DMS79 treated with DMSO at 0.1 percent for 48 hours (cell line): ENCODE data around the gene ATP8B2.
"Not testable (repeated sequence)": the region's sequence is repeated elsewhere in the genome, so short reads cannot be mapped to it uniquely, and the experiment has no call there.

Experiments used
- DNase-seq: peaks from one replicate; lab custom pipeline; 2025; lab: John Stamatoyannopoulos, UW

The ATP8B2 gene

DNA sequence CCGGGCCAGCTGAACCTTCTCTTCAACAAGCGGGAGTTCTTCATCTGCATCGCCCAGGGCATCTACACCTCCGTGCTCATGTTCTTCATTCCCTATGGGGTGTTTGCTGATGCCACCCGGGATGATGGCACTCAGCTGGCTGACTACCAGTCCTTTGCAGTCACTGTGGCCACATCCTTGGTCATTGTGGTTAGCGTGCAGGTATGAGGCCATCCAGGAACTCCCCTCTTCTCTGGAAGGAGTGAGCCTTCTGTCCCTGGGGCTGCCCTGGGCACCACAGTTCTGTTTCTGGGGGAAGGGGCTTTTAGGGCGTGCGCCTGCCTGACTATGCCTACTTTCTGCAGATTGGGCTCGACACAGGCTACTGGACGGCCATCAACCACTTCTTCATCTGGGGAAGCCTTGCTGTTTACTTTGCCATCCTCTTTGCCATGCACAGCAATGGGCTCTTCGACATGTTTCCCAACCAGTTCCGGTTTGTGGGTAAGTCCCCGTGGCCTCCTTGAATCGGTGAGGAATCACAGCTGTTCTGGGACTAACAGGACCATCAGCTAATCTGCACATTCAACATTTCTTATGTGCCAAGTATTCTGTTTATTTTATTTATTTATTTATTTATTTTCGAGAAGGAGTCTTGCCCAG, 21.1 kb downstream of the ATP8B2 start:
- DNase-seq = no peak

DNA sequence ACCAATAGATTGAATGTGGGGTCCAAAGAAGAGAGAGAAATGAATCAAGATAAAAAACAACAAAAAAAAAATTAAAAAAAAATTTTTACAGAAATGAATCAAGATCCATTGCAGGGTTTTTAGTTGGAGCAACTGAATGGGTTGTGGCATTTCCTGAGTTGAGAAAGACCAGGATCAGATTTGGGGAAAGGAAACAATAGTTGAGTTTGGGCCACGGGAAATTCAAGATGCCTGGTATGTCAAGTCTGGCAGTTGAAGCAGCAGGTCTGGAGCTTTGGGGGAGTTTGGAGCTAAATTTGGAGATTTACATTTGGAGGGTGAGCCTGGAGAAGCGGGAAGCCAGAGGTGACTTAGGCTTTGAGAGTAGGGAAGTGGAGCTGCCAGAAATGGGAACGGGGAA, 22.6 kb downstream of the ATP8B2 start:
- no peak for DNase-seq

DNA sequence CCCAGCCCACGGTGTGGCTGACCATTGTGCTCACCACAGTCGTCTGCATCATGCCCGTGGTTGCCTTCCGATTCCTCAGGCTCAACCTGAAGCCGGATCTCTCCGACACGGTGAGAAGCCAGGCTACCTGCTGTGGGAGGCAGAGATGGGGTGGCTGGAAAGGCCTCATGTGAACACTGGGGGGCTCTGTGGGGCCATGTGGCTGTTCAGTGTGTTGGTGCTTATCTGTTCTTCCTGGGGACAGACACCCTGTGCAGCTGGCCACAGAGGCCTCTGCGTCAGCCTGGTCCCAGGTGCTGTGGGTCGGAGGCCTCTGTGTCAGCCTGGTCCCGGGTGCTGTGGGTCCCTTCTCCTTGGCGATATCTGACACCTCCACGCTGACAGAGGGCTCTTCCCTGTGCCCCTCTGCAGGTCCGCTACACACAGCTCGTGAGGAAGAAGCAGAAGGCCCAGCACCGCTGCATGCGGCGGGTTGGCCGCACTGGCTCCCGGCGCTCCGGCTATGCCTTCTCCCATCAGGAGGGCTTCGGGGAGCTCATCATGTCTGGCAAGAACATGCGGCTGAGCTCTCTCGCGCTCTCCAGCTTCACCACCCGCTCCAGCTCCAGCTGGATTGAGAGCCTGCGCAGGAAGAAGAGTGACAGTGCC, 23.2 kb downstream of the ATP8B2 start:
- DNase-seq = no peak

DNA sequence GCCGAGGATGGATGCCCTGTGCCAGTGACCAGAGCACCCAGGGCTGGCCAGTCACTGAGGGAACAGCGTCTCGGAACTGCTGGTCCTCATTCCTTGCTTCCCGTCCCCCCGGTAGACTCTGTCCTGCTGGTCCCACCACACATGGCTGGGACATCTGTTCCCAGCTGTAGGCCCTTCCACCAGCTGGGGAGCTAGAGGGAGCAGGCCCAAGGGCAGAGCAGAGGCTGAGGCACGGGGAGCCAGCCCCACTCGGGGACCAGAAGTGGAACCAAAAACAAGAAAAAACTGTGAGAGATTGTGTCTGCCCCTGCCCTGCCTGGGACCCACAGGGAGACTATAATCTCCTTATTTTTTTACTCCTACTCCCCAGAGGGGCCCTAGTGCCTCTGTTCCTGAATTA, 23.8 kb downstream of the ATP8B2 start:
- DNase-seq = no peak

DNA sequence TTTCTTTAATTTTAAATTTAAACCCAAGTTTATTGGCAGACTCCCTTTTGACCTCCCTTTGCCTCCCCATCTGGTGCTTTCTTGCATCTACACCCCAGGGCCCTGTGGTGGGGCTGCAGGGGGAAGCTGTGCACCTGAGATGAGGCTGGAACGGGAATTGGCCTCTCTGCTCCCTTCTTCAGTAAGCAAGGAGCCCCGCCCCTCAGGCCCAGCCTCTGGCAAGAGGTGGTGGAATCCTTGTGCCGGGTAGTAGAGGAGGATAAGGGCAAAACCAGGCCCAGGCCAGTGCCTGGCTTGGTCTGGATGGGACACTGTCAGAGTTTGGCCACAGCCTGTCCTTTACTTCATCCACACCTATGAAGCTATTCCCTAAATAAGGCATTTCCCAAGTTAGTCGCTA, 25.1 kb downstream of the ATP8B2 start:
- DNase-seq = no peak

DNA sequence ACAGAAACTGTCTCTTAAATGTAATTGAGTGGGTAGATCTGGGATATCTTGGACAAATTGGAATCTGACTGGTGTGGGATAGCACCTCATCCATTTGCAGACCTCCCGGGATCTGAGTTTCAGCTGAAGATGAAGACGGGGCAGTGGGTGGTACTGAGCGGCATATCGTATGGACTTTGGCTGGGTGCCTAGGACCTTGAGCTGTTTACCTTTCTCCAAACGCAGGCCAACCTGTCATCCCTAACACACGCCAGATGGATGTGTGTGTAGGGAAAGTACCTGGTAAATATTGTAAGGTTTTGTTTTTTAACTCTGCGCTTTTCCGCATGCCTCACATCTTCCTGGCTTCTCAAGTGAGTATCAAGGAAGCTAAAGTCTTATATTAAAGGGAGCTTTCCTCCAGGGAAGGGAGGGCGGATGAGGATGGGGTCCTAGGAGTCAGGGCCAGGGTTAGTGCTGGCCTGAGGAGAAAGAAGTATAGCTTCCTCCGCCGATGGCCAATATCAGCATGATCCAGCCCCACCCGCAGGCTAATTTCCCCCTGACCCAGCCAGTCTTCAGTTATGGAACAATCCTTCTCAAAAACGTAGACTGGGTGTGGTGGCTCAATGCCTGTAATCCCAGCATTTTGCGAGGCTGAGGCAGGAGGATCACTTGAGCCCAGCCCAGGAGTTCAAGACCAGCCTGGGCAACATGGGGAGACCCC, 26.2 kb downstream of the ATP8B2 start:
- DNase-seq = no peak

DNA sequence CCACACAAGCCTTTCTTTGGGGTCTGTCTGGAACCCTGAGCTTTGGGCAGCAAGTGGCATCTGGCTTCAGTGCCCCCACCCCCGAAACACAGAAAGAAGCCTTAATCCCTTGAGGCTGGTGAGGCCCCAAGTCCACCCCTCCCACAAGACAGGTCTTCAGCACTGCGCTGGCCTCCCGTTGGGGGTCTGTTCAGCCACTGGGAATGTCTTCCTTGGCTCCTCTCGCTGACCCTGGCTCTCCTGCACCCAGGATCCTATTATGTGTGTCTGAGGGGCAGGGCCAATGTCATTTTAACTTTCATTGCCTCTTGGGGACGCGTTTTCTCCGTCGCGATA, 26.9 kb downstream of the ATP8B2 start:
- DNase-seq = no peak

DNA sequence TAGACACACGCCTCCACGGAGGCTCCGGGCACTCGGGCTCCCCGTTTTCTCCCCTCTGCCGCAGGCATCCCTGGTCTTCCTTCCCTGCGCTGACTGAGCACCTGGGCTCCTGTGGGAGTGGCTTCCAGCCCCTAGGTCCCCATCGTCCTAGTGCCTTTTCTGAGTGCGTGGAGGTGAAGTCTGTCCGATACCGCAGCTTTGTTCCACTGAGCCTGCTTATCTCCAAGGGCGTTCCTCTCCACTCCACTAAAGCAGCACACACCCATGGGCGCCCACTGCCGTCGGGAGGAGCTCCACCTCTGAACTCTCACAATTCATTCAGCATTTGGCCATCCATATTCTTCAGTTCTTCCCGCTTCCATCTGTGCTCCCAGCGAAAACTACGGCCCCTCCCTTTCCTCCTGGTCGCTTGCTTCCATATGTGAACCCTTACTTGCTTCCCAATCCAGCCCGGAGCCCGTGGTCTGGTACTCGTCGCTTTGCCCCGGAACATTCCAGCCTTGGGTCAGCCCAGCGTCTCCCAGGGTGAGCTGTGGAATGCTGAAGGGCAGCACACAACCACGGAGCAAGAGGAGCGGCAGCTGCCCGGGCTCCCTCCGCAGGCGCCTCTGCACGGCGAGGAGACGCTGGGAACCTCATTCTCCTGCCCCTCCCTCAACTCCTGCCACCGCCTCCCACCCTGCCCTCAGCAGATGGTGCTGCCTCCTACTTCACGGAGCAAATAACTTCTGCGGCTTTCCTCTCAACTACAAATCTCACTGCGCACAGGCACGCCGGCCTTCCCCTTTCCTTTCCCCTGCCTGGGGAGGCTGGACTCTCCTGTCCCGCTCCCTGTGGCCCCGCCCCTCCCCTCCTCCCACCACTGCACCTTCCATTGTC, 27.5 kb downstream of the ATP8B2 start:
- DNase-seq = peak; percentile 69

DNA sequence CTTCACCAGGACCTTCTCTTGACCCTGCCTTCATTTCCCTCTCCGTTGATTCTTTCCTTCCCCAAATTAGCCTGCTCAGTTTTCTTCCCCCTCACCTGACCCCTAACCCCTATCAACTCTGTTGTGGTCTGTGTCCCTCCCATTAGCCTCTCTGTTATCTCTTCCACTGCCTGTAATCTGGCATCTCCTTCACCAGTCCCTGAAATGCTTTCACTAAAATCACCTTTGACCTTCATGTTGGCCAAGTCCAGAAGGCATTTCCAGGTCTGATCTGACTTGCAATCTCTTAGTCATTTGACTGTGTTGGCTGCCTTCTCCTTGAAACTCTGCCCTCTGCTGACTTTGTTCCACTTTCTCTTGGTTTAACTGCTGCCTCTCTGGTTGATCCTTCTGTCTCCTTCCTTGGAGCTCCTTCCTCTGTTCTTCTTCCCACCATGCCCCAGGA, 28.2 kb downstream of the ATP8B2 start:
- no peak for DNase-seq

DNA sequence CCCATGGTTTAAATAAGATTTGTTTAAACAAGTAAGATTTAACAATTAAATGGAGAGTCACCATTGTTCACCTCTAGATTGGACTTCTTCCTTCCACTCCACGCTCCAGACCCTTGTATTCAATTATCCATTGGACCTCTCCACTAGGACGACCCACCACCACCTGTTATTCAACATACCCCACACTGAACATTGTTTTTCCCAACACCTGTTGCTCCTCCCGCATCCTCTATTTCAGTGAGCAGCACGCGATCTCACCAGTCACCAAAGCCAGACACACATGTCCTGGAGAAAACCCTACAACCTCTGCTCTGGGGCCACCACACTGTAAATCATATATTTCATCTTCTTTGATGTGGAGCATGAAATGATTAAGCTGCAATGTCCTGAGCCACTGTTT, 28.6 kb downstream of the ATP8B2 start:
- no peak for DNase-seq

DNA sequence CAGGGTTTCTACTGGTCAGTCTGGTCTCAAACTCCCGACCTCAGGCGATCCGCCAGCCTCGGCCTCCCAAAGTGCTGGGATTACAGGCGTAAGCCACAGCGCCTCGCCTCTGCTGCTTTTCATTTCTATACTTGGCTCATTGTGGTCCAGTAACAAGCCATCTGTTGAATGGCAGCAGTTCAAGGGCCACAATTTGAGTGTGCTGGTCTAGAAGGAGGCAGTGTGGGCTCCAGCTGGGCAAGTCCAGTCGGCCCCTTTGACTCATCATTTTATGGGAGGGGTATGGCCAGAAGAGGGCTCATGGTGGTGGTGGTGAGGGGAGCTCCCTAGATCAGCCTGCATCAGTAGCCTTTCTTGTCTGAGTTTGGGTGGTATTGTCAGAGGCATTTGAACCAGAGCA, 33.2 kb downstream of the ATP8B2 start:
- DNase-seq = no peak

DNA sequence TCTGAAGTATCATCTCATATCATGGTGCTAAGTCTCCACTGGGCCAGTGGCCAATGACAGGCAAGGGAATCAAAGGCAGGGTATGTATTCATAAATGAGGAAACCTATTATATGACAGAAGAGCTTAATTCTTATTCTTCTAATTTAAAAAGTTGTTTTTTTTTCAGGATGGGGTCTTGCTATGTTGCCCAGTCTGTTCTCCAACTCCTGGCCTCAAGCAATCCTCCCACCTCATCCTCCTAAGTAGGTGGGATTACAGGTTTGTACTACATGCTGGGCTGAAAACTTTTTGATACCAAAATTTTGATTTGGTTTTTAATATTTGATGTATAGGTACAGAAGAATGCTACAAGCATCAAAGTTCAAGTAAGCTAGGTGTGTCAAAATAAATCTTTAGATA, 35.0 kb downstream of the ATP8B2 start:
- no peak for DNase-seq

DNA sequence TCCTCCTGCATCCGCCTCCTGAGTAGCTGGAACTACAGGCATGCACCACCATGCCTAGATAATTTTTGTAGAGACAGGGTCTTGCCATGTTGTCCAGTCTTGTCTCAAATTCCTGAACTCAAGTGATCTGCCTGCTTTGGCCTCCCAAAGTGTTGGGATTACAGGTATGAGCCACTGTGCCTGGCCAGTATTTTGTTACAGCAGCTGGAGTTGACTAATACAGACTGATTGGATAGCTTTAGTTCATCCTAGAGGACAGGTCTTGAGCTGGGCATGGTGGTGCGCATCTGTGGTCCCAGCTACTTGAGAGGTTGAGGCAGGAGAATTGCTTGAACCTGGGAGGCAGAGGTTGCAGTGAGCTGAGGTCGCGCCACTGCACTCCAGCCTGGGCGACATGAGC, 35.6 kb downstream of the ATP8B2 start:
- not testable (repeated sequence) for DNase-seq

DNA sequence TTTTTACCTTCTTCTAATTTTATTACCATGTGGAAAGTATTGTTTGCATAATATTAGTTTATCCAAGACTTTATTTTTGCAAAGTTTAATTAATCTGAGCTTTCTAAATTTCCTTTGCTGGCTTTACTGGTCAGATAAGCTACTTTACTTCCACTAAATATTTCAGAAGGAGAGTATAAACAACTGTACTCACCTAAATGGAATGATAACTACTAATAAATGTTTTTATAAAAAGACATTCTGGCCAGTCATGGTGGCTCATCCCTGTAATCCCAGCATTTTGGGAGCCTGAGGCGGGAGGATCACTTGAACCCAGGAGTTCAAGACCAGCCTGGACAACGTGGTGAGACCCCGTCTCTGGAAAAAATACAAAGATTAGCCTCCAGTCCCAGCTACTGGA, 36.0 kb downstream of the ATP8B2 start:
- no peak for DNase-seq

DNA sequence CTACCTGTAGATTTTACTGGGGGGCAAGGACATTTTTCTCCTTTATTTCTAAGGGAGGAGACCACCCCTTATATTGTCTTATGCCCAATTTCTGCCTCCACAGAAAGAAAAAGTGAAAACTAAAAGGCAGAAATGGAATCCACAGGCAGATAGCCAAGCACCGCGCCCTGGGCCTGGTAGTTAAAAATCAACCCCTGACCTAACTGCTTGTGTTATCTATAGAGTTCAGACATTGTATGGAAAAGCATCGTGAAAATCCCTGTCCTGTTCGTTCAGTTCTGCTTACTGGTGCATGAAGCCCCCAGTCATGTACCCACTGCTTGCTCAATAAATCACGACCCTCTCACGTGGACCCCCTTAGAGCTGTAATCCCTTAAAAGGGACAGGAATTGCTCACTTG, 46.1 kb downstream of the ATP8B2 start:
- no peak for DNase-seq

DNA sequence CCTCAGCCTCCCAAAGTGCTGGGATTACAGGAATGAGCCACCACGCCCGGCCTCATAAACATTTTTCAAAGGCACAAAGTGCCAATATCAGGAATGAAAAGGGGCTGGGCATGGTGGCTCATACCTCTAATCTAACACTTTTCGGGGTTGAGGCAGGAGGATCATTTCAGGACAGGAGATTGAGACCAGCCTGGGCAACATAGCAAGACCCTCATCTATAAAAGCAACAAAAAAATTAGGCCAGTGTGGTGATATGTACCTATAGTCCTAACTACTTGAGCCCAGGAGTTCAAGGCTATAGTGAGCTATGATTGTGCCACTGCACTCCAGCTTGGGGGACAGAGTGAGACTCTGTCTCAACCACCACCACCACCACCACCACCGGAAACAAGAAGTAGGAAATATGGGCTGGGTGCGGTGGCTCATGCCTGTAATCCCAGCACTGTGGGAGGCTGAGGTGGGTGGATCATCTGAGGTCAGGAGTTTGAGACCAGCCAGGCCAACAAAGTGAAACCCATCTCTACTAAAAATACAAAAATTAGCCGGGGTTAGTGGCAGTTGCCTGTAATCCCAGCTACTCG, 48.5 kb downstream of the ATP8B2 start:
- DNase-seq = not testable (repeated sequence)

DNA sequence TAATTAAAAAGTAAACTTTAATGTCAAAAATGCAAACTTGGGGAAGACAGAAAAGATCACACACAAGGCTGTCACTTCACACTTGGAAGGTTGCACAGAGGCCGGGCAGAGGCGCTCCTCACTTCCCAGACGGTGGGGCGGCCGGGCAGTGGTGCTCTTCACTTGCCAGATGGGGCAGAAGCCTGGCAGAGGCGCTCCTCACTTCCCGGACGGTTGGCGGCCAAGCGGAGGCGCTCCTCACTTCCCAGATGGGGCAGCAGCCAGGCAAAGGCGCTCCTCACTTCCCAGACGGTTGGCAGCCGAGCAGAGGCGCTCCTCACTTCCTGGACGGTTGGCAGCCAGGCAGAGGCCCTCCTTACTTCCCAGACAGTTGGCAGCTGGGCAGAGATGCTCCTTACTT, 54.0 kb downstream of the ATP8B2 start:
- no peak for DNase-seq

DNA sequence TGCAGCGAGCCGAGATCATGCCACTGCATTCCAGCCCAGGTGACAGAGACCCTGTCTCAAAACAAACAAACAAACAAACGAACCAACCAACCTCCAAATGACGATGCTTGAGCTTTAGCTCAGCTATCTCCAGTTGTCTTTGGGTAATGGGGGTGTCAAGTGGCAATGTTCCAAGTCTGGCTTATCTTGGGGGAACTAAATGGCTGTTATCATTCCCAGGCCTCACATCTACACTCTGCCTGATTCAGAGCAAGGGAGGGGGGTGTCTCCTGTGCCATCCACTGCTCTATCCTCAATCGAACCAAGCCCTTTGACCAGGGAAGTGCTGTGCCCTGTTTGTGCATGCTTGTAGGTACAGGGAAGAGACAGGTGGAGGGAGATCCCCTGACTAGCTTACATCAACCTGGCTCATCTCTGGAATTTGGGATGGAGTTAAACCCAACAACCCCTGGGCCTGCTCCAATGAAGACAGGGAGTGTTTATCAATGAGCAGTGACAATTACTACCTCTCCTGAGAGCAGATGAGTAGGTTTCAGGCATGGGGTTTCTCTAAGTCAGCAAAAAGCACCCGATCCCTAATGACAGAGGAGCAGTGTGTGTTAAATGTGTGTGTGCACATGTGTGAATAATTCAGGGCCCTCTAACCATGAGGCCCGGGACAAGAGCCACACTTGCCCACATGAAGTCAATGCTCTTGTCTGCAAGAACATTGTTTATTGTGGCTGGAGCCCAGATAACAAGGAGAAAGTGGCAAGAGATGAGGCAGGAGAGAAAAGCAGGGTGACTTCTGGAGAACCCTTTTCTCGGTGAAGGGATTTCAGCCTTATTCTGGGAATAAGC, 59.5 kb downstream of the ATP8B2 start:
- no peak for DNase-seq

DNA sequence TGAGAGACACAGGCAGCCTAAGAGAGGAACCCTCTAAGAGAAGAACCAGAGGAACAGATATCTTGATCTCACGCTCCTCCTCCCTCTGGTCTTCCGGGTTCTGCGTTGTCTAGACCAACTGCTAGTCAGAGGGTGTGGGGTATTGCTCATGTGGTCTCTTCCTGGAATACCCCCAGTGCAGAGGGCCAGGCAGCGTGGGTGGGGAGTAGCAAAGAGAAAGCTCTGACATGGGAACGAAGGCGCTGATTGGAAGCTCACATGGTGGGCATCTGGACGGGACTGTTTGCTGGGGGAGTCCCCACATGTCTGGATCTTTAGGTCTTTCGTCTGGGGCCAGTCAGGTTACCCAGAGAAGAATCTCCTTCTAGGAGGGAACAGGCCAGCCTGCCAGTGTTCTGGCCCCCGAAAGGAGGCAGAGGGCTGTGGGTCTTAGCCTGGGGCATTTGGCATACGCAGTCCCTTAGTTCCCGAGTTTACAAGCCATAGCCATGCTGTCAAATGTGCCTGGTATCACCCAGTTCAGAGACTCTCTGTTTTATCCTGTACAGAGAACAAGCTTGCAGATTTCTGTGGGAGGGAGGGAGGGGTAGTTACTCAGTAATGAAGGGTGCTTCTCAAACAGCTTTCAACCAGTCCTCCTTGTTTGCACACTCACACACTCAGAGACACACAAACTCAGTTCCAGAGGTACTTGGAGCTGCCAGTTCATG, 61.5 kb downstream of the ATP8B2 start:
- no peak for DNase-seq

DNA sequence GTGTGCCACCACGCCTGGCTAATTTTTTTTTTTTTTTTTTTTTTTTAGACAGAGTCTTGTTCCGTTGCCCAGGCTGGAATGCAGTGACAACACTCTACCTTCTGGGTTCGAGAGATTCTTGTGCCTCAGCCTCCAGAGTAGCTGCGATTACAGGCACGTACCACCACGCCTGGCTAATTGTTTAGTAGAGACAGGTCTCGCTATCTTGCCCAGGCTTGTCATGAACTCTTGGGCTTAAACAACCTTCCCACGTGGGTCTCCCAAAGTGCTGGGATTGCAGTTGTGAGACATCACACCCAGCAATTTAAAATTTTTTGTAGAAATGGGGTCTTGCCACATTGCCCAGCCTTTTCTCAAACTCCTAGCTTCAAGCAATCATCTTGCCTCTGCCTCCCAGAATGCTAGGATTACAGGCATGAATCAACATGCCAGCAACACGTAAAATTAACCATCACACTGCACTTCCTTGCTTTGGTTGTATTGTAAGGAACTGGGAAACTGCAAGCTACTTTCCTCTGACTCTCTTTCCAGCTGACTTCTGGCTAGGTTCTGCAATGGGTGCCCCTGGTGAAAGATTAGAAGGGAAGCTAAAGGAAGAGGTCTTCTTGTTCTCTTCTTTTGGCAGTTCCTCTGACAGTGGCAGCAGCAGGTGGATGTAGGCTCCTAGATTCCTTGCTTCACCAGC, 65.9 kb downstream of the ATP8B2 start:
- DNase-seq = no peak
